ENCODE data around the gene TMEM26. TPM values are rescaled to one million over a fixed set of nuclear protein-coding genes. Genes with fewer than 3 reads are reported as not detected.

TMEM26 gene
- total RNA-seq, 1 experiment from 2014 or later, result 14.3 TPM

- POLR2A ChIA-PET, result no interaction called here
These were observed 14.0 kb downstream of the TMEM26 start for GRCh38 chr10:61439058-61439609.

More at GRCh38 chr10:61439058-61439609, 14.0 kb downstream of the TMEM26 start:
- TF ChIP-seq REST (IDR thresholded peaks at IDR 0.05; ENCODE audit: insufficient read depth in 1 of 2, low read depth in 2 of 2, low read length in 1 of 2), result no peak
- TF ChIP-seq CTCF (IDR thresholded peaks at IDR 0.05), result no peak
- no peak for TF ChIP-seq TCF7L2 (IDR thresholded peaks at IDR 0.05; ENCODE audit: low read depth, low read length)
- no peak for TF ChIP-seq SIN3A (IDR thresholded peaks at IDR 0.05; ENCODE audit: borderline replicate concordance, insufficient read depth, low read depth, low read length)
- no peak for TF ChIP-seq POLR2AphosphoS5 (IDR thresholded peaks at IDR 0.05; ENCODE audit: low read depth, low read length)
- DNase-seq (ENCODE audit: low read depth, low spot score) (no peak), ATAC-seq (0 out of 2 replicates have a peak, but pooled peaks have one; percentile 38)
- CTCF ChIA-PET, result no interaction called here
- Histone ChIP-seq H3K4me1 (ENCODE audit: control insufficient read depth, insufficient read depth, low read length) (peaks cover 4% of the 10 kb centered on the region; the same call in 1 of the 2 replicates), H3K27me3 (ENCODE audit: control insufficient read depth, insufficient read depth, low read length) (no peaks in the 10 kb centered on the region), H3K4me3 (ENCODE audit: low read depth in 2 of 2, low read length in 2 of 2) (no peak overlapping the region), H3K27ac (ENCODE audit: low read length) (peak overlapping the region; percentile 62; the same call in 1 of the 2 replicates), H3K9me3 (ENCODE audit: control insufficient read depth, insufficient read depth, low read depth, low read length) (no peaks in the 10 kb centered on the region), H3K36me3 (ENCODE audit: control insufficient read depth, insufficient read depth, low read length) (no peaks in the 10 kb centered on the region)
- intact Hi-C loops (cut with micrococcal nuclease; ENCODE audit: unreplicated experiment), result no loop called here
- in situ Hi-C loops (cut with HindIII; ENCODE audit: low pct_unique_long_range_greater_than_20kb, low sequenced_read_pairs), result no loop called here
- BruUV-seq (replicated peaks), result no TSS peak

Measured in Panc1 (cell line).